ENCODE results near the gene PIP5K1B. TPM values are rescaled to one million over a fixed set of nuclear protein-coding genes. Genes with fewer than 3 reads are reported as not detected.

The PIP5K1B gene
- total RNA-seq, 1 experiment from 2014 or later = 9.0 TPM

DNA sequence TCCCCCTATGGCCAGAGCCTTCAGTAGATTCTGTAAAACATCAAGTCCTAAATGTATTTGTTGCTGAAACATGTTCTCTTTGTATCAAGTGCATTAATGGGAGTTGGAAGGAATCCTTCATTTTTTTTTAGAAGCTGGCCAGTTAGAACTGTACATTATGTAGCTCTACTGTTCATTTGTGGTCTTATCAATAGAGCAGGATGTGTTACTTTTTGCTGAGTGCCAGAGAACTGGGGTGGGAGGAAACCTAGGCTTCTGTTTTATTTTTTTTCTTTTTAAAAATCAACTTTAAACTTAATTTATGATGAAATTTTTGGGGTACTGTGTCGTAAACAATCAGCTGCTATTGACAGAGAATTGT lies 5.1 kb downstream of the PIP5K1B start:
- peaks cover 10% of the 10 kb centered on the region for H3K4me1 Mint-ChIP-seq (ENCODE audit: low read depth, unreplicated experiment)
- H3K4me3 Mint-ChIP-seq (ENCODE audit: low read depth, unreplicated experiment) = no peak overlapping the region
- no peak for DNase-seq
- H3K27me3 Mint-ChIP-seq (ENCODE audit: unreplicated experiment) = peaks cover 15% of the 10 kb centered on the region
- intact Hi-C loops (cut with micrococcal nuclease; ENCODE audit: unreplicated experiment) = no loop called here
- peaks cover 14% of the 10 kb centered on the region for H3K36me3 Mint-ChIP-seq (ENCODE audit: insufficient read depth, unreplicated experiment)
- BruUV-seq (replicated peaks) = no TSS peak
- TF ChIP-seq, protein P1, sequence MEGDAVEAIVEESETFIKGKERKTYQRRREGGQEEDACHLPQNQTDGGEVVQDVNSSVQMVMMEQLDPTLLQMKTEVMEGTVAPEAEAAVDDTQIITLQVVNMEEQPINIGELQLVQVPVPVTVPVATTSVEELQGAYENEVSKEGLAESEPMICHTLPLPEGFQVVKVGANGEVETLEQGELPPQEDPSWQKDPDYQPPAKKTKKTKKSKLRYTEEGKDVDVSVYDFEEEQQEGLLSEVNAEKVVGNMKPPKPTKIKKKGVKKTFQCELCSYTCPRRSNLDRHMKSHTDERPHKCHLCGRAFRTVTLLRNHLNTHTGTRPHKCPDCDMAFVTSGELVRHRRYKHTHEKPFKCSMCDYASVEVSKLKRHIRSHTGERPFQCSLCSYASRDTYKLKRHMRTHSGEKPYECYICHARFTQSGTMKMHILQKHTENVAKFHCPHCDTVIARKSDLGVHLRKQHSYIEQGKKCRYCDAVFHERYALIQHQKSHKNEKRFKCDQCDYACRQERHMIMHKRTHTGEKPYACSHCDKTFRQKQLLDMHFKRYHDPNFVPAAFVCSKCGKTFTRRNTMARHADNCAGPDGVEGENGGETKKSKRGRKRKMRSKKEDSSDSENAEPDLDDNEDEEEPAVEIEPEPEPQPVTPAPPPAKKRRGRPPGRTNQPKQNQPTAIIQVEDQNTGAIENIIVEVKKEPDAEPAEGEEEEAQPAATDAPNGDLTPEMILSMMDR (IDR thresholded peaks at IDR 0.05; ENCODE audit: unreplicated experiment) = no peak
- no peak overlapping the region for H3K27ac Mint-ChIP-seq (ENCODE audit: unreplicated experiment)
- no peaks in the 10 kb centered on the region for H3K9me3 Mint-ChIP-seq (ENCODE audit: low read depth, unreplicated experiment)
- CTCF ChIA-PET = interaction anchor here (0.6 kb wide), 1 partner anchor 61 kb away, joined by 6 read pairs; no protein-coding TSS in a partner anchor

DNA sequence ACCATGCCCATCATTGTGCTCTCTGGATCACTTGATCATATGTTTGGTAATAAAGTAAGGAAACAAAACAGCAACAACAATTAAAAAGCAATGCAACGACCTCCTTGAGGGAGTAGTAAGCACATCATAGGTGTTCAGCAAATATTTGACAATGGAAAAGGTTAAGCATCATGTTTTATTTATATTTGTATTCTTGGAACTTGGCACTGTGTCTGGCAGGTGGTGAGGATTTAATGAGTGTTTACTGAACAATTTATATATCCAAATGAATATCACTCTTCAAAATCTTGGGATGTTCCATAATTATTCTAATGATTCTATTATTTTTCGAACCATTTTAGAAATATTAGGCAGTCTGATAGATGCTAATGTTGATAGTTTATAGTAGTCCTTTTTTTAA lies 6.2 kb downstream of the PIP5K1B start:
- no peaks in the 10 kb centered on the region for H3K9me3 Mint-ChIP-seq (ENCODE audit: low read depth, unreplicated experiment)
- intact Hi-C loops (cut with micrococcal nuclease; ENCODE audit: unreplicated experiment) = no loop called here
- no TSS peak for BruUV-seq (replicated peaks)
- H3K4me3 Mint-ChIP-seq (ENCODE audit: low read depth, unreplicated experiment) = no peak overlapping the region
- no peak overlapping the region for H3K27ac Mint-ChIP-seq (ENCODE audit: unreplicated experiment)
- peaks cover 12% of the 10 kb centered on the region for H3K27me3 Mint-ChIP-seq (ENCODE audit: unreplicated experiment)
- TF ChIP-seq, protein P1 (IDR thresholded peaks at IDR 0.05; ENCODE audit: unreplicated experiment) = no peak
- peaks cover 3% of the 10 kb centered on the region for H3K36me3 Mint-ChIP-seq (ENCODE audit: insufficient read depth, unreplicated experiment)
- peaks cover 10% of the 10 kb centered on the region for H3K4me1 Mint-ChIP-seq (ENCODE audit: low read depth, unreplicated experiment)
- CTCF ChIA-PET = no interaction called here
- no peak for DNase-seq

DNA sequence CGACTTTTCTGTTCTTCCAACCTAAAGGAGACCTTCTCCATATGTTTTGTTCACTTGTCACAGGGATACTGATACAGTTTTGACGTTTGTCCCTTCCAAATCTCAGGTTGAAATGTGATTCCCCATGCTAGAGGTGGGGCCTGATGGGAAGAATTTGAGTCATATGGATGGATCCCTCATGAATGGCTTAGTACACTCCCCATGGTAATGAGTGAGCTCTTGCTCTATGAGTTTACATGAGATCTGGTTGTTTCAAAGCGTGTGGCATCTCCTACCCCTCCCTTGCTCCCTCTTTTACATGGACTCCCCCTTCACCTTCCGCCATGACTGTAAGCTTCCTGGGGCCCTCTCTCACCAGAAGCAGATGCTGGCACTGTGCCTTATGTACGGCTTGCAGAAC lies 6.9 kb downstream of the PIP5K1B start:
- H3K4me1 Mint-ChIP-seq (ENCODE audit: low read depth, unreplicated experiment) = peaks cover 4% of the 10 kb centered on the region
- BruUV-seq (replicated peaks) = no TSS peak
- no peaks in the 10 kb centered on the region for H3K9me3 Mint-ChIP-seq (ENCODE audit: low read depth, unreplicated experiment)
- no peak for DNase-seq
- CTCF ChIA-PET = no interaction called here
- no peaks in the 10 kb centered on the region for H3K36me3 Mint-ChIP-seq (ENCODE audit: insufficient read depth, unreplicated experiment)
- intact Hi-C loops (cut with micrococcal nuclease; ENCODE audit: unreplicated experiment) = no loop called here
- H3K27ac Mint-ChIP-seq (ENCODE audit: unreplicated experiment) = no peak overlapping the region
- TF ChIP-seq, protein P1 (IDR thresholded peaks at IDR 0.05; ENCODE audit: unreplicated experiment) = no peak
- H3K4me3 Mint-ChIP-seq (ENCODE audit: low read depth, unreplicated experiment) = no peak overlapping the region
- H3K27me3 Mint-ChIP-seq (ENCODE audit: unreplicated experiment) = peaks cover 5% of the 10 kb centered on the region

DNA sequence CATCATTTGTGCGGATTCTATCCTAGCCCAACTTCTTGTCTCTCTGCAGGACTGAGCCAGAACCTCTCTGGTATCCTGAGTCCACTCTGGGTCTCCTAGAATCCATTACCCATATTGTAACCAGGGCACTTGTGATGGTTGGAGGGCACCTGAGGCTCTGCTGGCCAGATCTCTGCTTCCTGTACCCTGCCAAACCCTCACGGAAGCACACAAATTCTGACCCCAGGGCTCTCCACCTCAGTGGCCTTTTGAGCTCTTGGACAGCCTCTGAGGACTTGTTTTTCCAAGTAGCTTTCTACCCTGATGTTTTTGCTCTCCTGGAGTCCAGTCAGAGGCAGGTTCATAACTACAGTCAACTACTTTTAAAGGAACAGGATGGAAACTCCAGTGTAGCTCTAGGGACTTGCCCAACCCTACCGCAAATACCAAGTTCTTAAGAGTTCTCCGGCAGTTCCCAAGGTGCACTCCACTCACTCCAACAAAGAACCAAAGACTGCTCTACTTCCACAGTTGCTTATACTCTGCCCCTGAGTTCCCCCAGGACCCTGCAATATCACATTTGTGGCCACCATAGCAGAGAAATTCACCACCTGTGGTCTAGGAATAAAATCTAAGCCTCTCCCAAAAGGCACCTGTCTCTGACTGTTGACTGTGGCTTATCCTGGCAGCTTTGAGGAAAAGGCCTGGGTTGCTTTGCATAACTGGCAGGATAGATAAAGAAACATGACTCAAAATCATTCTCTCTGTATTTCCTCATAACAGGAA lies 9.6 kb downstream of the PIP5K1B start:
- no peaks in the 10 kb centered on the region for H3K27me3 Mint-ChIP-seq (ENCODE audit: unreplicated experiment)
- intact Hi-C loops (cut with micrococcal nuclease; ENCODE audit: unreplicated experiment) = no loop called here

More for the DNA sequence above, 9.6 kb downstream of the PIP5K1B start:
- TF ChIP-seq, protein P1 (IDR thresholded peaks at IDR 0.05; ENCODE audit: unreplicated experiment) = no peak
- Mint-ChIP-seq H3K27ac (ENCODE audit: unreplicated experiment) (no peak overlapping the region), H3K4me3 (ENCODE audit: low read depth, unreplicated experiment) (no peak overlapping the region), H3K36me3 (ENCODE audit: insufficient read depth, unreplicated experiment) (no peaks in the 10 kb centered on the region), H3K9me3 (ENCODE audit: low read depth, unreplicated experiment) (no peaks in the 10 kb centered on the region), H3K4me1 (ENCODE audit: low read depth, unreplicated experiment) (no peaks in the 10 kb centered on the region)
- DNase-seq = no peak
- BruUV-seq (replicated peaks) = no TSS peak
- CTCF ChIA-PET = no interaction called here

All from Calu3 (cell line).